Measurements from ENCODE around the gene TADA2A.
A peak's percentile ranks its signal among the peaks of the same experiment; 100 is the strongest.
"Not testable (repeated sequence)": the region's sequence is repeated elsewhere in the genome, so short reads cannot be mapped to it uniquely, and the experiment has no call there.

Gene TADA2A

GRCh38 chr17:37503148-37503547 is 96.5 kb downstream of the TADA2A start:
- H3K4me3 ChIP-seq (ENCODE audit: low read depth, low read length) = no peak overlapping the region
- no peaks in the 10 kb centered on the region for H3K27me3 ChIP-seq (ENCODE audit: insufficient read depth, low read depth, severe bottlenecking)
- TF ChIP-seq CTCF (IDR thresholded peaks at IDR 0.05; ENCODE audit: low read depth, low read length) = no peak
- DNase-seq = no peak
- peaks cover 2% of the 10 kb centered on the region; the same call in 1 of the 2 replicates for H3K36me3 ChIP-seq
- H3K27ac ChIP-seq = no peak overlapping the region
- H3K9me3 ChIP-seq (ENCODE audit: severe bottlenecking) = no peaks in the 10 kb centered on the region

GRCh38 chr17:37505333-37505732 is 98.6 kb downstream of the TADA2A start:
- Histone ChIP-seq H3K27ac (no peak overlapping the region), H3K9me3 (ENCODE audit: severe bottlenecking) (no peaks in the 10 kb centered on the region), H3K27me3 (ENCODE audit: insufficient read depth, low read depth, severe bottlenecking) (no peaks in the 10 kb centered on the region), H3K36me3 (no peaks in the 10 kb centered on the region; the same call in 1 of the 2 replicates), H3K4me3 (ENCODE audit: low read depth, low read length) (no peak overlapping the region)
- no peak for DNase-seq
- TF ChIP-seq CTCF (IDR thresholded peaks at IDR 0.05; ENCODE audit: low read depth, low read length) = no peak

DNA sequence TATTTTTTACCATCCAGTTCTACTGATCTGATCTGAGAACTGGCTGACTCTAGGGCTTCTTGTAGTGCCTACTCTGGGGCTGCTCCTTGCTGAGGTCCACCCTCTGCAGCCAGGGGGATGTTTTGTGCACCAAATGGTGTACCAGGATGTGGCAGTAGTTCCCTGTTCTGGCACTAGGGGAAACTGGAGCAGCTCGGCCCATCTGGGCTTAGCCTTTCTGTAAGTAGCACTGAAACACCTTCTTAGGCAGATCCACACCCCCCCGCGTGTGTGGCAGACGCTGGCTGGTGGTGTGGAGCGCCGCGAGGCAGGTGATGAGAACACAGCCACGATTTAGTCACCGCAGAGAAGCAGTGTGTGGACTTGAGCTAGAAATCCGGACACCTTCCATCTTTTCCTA is 100.0 kb downstream of the TADA2A start:
- Histone ChIP-seq H3K27ac (no peak overlapping the region; the same call in 1 of the 2 replicates), H3K4me3 (ENCODE audit: low read depth, low read length) (no peak overlapping the region), H3K36me3 (peaks cover 4% of the 10 kb centered on the region), H3K27me3 (ENCODE audit: insufficient read depth, low read depth, severe bottlenecking) (no peaks in the 10 kb centered on the region), H3K9me3 (ENCODE audit: severe bottlenecking) (no peaks in the 10 kb centered on the region)
- DNase-seq = peak; percentile 86
- peak; percentile 84 for TF ChIP-seq CTCF (IDR thresholded peaks at IDR 0.05; ENCODE audit: low read depth, low read length)

DNA sequence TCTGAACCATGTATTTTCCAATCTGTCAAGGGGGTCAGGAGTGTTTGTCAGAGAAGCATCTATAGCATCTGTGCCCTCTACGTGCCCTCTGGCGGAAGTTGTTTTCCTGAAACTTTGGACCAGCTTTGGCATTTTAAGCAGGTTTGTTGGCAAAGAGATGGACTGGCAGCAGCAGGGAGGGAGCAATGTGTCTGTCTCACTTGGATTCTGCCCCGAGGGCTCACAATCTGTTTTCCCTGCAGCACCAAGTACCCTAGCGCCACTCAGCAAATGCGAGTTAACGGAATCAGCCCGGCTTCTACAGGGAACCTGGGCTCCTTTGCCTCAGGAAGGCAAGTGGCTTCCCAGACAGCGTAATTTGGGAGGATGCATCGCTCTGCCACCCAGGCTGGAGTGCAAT is 100.4 kb downstream of the TADA2A start:
- H3K27me3 ChIP-seq (ENCODE audit: insufficient read depth, low read depth, severe bottlenecking) = no peaks in the 10 kb centered on the region
- peaks cover 6% of the 10 kb centered on the region for H3K36me3 ChIP-seq
- H3K4me3 ChIP-seq (ENCODE audit: low read depth, low read length) = no peak overlapping the region
- DNase-seq = no peak
- peak overlapping the region; percentile 13; the same call in 1 of the 2 replicates for H3K27ac ChIP-seq
- no peak for TF ChIP-seq CTCF (IDR thresholded peaks at IDR 0.05; ENCODE audit: low read depth, low read length)
- H3K9me3 ChIP-seq (ENCODE audit: severe bottlenecking) = no peaks in the 10 kb centered on the region

DNA sequence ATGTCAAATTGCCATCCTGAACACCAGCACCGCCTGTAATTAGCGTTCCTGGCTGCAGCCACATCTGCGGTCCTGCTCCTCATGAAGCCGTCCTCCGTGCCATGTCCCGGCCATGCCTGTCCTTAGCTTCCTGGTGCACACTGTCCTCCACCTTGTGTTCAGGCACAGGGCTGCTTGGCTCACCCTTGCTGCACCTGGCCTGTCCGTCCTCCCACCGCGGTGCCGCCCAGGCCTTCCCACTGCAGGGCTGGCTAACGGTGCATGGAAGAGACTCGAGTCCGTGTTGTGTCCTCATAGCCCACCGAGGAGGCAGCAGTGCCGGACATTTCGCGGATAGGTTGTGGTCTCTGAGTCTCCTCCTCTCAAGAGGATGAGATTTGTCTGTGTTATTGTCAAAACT is 103.4 kb downstream of the TADA2A start:
- H3K36me3 ChIP-seq = peaks cover 29% of the 10 kb centered on the region
- no peak for TF ChIP-seq CTCF (IDR thresholded peaks at IDR 0.05; ENCODE audit: low read depth, low read length)
- H3K27ac ChIP-seq = no peak overlapping the region
- no peak for DNase-seq
- H3K4me3 ChIP-seq (ENCODE audit: low read depth, low read length) = no peak overlapping the region
- no peaks in the 10 kb centered on the region for H3K27me3 ChIP-seq (ENCODE audit: insufficient read depth, low read depth, severe bottlenecking)
- no peaks in the 10 kb centered on the region for H3K9me3 ChIP-seq (ENCODE audit: severe bottlenecking)

- peaks cover 38% of the 10 kb centered on the region for H3K36me3 ChIP-seq
- not testable (repeated sequence) for H3K27ac ChIP-seq; H3K4me3 ChIP-seq (ENCODE audit: low read depth, low read length)
These were observed 105.0 kb downstream of the TADA2A start for GRCh38 chr17:37511642-37512041.

More at GRCh38 chr17:37511642-37512041, 105.0 kb downstream of the TADA2A start:
- not testable (repeated sequence) for H3K9me3 ChIP-seq (ENCODE audit: severe bottlenecking); H3K27me3 ChIP-seq (ENCODE audit: insufficient read depth, low read depth, severe bottlenecking); DNase-seq

All from WERI-Rb-1 (cell line).